Measurements from ENCODE around the gene SPNS1.

GRCh38 chr16:28958836-28959235 is 15.7 kb upstream of the SPNS1 start:
- TF ChIP-seq CTCF (IDR thresholded peaks at IDR 0.05; ENCODE audit: poor library complexity) (no peak), EZH2 (IDR thresholded peaks at IDR 0.05; ENCODE audit: borderline replicate concordance) (no peak), EZH2phosphoT487 (IDR thresholded peaks at IDR 0.05; ENCODE audit: low read depth, severe bottlenecking, unreplicated experiment) (no peak)

Data from hepatocyte (in vitro differentiated cells).